Activated naive CD8-positive, alpha-beta T cell treated with anti-CD3 and anti-CD28 coated beads for 36 hours (primary cell): Measurements from ENCODE around the gene SORCS1. TPM values are rescaled to one million over a fixed set of nuclear protein-coding genes. Genes with fewer than 3 reads are reported as not detected.

Experiments used
- DNase-seq: peaks from one replicate; pipeline ENCODE4 v3.0.0; 2021
- H3K27ac Mint-ChIP-seq: one replicate; pipeline ENCODE4 v1.8.0; 2022; ENCODE audit warnings: mild to moderate bottlenecking, moderate library complexity, mixed read lengths
- H3K27me3 Mint-ChIP-seq: one replicate; pipeline ENCODE4 v1.8.0; 2022; ENCODE audit warnings: mild to moderate bottlenecking, mixed read lengths
- H3K36me3 Mint-ChIP-seq: one replicate; pipeline ENCODE4 v1.8.0; 2021; ENCODE audit warnings: mild to moderate bottlenecking, mixed read lengths
- H3K4me1 Mint-ChIP-seq: one replicate; pipeline ENCODE4 v1.8.0; 2021; ENCODE audit warnings: mixed read lengths
- H3K4me3 Mint-ChIP-seq: one replicate; pipeline ENCODE4 v1.8.0; 2022; ENCODE audit warnings: mild to moderate bottlenecking, moderate library complexity, mixed read lengths
- H3K9me3 Mint-ChIP-seq: one replicate; pipeline ENCODE4 v1.8.0; 2022; ENCODE audit warnings: mixed read lengths
- total RNA-seq, 2 experiments: library from RNA; stranded (reverse); gene quantifications; one replicate each; pipeline ENCODE4 v1.2.3, GENCODE V29; 2021

The SORCS1 gene
- total RNA-seq, 2 experiments from 2014 or later = not detected

DNA sequence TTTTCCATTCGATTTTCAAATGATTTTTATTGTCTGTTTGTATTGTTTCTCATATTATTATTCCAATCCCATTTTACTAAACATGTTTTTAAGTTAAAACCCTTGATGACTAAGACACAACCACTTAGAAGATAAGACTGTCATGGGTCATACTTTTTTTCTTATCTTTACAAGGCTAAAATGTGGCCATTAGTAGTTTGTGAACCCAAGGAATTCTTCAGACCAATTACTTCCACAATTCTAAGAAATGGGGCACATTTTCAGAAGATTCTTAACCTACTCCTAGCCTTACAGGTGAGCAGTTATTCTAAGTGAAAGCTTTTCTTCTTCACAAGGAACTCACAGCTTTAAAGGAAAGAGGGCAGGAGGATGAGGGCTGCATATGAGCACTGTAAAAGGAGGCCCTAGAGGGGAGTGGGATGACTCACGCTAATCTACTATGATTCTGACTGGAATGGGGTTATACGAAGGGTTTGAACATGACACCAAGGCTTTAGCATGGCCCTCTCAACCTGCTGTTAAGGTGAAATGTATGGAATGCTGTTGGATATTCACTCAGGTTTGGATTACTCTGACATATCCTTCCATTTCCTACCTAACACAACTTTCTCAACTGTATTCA, 81.0 kb downstream of the SORCS1 start:
- no peak overlapping the region for H3K4me3 Mint-ChIP-seq
- H3K9me3 Mint-ChIP-seq = no peaks in the 10 kb centered on the region
- no peak overlapping the region for H3K27ac Mint-ChIP-seq
- no peaks in the 10 kb centered on the region for H3K4me1 Mint-ChIP-seq
- no peaks in the 10 kb centered on the region for H3K27me3 Mint-ChIP-seq
- DNase-seq = no peak
- H3K36me3 Mint-ChIP-seq = no peaks in the 10 kb centered on the region

DNA sequence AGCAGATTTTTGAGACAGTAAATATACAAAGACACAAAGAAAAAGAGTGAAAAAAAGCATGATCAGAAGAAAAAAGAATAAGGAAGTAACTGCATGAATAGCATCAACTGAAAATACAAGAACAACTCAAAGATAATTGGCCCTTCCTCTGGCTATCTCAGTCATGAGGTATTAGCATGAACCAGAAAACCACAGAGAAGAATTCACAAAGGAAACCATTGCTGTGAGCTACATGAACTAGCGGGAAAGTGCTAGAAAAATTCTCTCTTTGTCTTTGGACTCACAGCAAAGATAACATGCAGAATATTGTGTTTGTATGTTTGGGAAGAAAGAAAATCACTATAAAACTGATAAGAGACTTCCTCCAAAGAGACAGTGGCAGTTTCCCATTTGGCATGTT, 82.9 kb downstream of the SORCS1 start:
- Mint-ChIP-seq H3K27me3 (no peaks in the 10 kb centered on the region), H3K4me3 (no peak overlapping the region), H3K27ac (no peak overlapping the region), H3K4me1 (no peaks in the 10 kb centered on the region), H3K36me3 (no peaks in the 10 kb centered on the region), H3K9me3 (no peaks in the 10 kb centered on the region)
- DNase-seq = no peak

GRCh38 chr10:107075117-107075516, 89.4 kb downstream of the SORCS1 start:
- no peak overlapping the region for H3K4me3 Mint-ChIP-seq
- no peaks in the 10 kb centered on the region for H3K36me3 Mint-ChIP-seq
- H3K4me1 Mint-ChIP-seq = no peaks in the 10 kb centered on the region
- no peak overlapping the region for H3K27ac Mint-ChIP-seq
- H3K27me3 Mint-ChIP-seq = no peaks in the 10 kb centered on the region
- no peaks in the 10 kb centered on the region for H3K9me3 Mint-ChIP-seq
- DNase-seq = no peak

DNA sequence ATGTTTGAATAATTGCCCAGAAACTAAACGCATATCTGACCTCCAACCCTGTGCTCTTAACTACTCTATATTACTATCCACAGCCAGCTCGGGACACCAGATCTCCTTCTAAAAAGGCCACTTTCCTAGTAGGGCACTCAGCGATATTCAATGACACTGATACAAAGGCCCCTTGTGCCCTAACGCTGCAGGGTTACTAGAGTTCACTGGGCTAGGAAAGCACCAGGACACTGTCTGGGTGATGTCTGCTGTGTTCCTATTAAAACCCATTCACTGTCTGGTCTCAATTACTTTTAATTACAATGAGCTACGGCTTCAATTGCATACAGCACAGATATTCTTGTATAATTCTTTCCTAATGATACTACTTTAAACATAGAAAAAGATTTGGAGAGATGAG, 91.7 kb downstream of the SORCS1 start:
- DNase-seq = no peak
- Mint-ChIP-seq H3K9me3 (no peaks in the 10 kb centered on the region), H3K36me3 (no peaks in the 10 kb centered on the region), H3K4me3 (no peak overlapping the region), H3K27me3 (no peaks in the 10 kb centered on the region), H3K4me1 (no peaks in the 10 kb centered on the region), H3K27ac (no peak overlapping the region)

- Mint-ChIP-seq H3K4me3 (no peak overlapping the region), H3K27me3 (no peaks in the 10 kb centered on the region), H3K4me1 (no peaks in the 10 kb centered on the region), H3K27ac (no peak overlapping the region), H3K36me3 (no peaks in the 10 kb centered on the region), H3K9me3 (no peaks in the 10 kb centered on the region)
- no peak for DNase-seq
Observed at GRCh38 chr10:107072028-107072427, 92.5 kb downstream of the SORCS1 start.

GRCh38 chr10:107071301-107071700, 93.2 kb downstream of the SORCS1 start:
- H3K9me3 Mint-ChIP-seq = no peaks in the 10 kb centered on the region
- H3K36me3 Mint-ChIP-seq = no peaks in the 10 kb centered on the region
- no peaks in the 10 kb centered on the region for H3K4me1 Mint-ChIP-seq
- no peak overlapping the region for H3K27ac Mint-ChIP-seq
- no peak for DNase-seq
- no peaks in the 10 kb centered on the region for H3K27me3 Mint-ChIP-seq
- H3K4me3 Mint-ChIP-seq = no peak overlapping the region

GRCh38 chr10:107067843-107068242, 96.7 kb downstream of the SORCS1 start:
- Mint-ChIP-seq H3K4me3 (no peak overlapping the region), H3K4me1 (no peaks in the 10 kb centered on the region), H3K36me3 (no peaks in the 10 kb centered on the region), H3K27me3 (no peaks in the 10 kb centered on the region), H3K27ac (no peak overlapping the region), H3K9me3 (no peaks in the 10 kb centered on the region)
- no peak for DNase-seq

- Mint-ChIP-seq H3K9me3 (no peaks in the 10 kb centered on the region), H3K36me3 (no peaks in the 10 kb centered on the region), H3K4me1 (no peaks in the 10 kb centered on the region), H3K27me3 (no peaks in the 10 kb centered on the region), H3K4me3 (no peak overlapping the region), H3K27ac (no peak overlapping the region)
- no peak for DNase-seq
Observed at GRCh38 chr10:107064075-107064474, 100.4 kb downstream of the SORCS1 start.

GRCh38 chr10:107059872-107060271, 104.6 kb downstream of the SORCS1 start:
- no peak overlapping the region for H3K4me3 Mint-ChIP-seq
- no peaks in the 10 kb centered on the region for H3K4me1 Mint-ChIP-seq
- H3K27ac Mint-ChIP-seq = no peak overlapping the region
- no peaks in the 10 kb centered on the region for H3K27me3 Mint-ChIP-seq
- DNase-seq = no peak
- no peaks in the 10 kb centered on the region for H3K9me3 Mint-ChIP-seq
- H3K36me3 Mint-ChIP-seq = no peaks in the 10 kb centered on the region

DNA sequence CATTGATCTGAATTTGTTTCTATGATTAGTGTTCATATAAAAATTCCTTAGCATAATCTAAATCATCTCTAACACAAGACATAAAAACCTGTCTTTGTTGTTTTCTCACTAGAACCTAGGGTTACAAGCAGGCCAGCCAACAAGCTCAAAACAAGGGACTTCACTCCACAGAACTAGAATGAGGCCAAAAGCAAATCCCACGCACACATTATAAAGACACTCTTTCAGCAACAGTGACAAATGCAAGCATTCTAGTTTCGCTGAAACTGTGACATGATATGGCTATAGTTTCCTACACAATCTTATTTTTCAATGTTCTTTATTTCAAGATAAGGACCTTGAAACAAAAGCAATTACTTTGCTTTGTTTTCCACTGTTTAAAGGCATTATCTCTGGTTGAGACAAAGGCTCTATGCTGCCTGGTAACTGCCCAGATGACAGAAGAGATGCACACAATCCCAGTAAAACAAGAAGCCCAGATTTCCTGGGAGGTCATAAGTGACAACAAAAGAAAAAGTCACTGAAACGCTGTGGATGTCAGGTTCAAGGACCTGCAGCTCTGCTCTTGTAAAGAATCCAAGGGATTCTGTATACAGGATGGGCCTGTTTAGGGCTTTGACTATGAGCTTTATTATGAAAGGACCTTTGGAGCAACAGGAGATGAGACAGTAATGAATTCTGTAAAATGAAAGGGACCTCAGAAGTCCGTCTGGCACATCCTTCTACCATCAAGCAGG, 105.3 kb downstream of the SORCS1 start:
- H3K36me3 Mint-ChIP-seq = no peaks in the 10 kb centered on the region
- H3K27me3 Mint-ChIP-seq = no peaks in the 10 kb centered on the region
- no peaks in the 10 kb centered on the region for H3K4me1 Mint-ChIP-seq
- no peak overlapping the region for H3K27ac Mint-ChIP-seq
- H3K9me3 Mint-ChIP-seq = no peaks in the 10 kb centered on the region
- DNase-seq = no peak
- H3K4me3 Mint-ChIP-seq = no peak overlapping the region

GRCh38 chr10:107058331-107058730, 106.2 kb downstream of the SORCS1 start:
- Mint-ChIP-seq H3K27ac (no peak overlapping the region), H3K4me1 (no peaks in the 10 kb centered on the region), H3K27me3 (no peaks in the 10 kb centered on the region), H3K36me3 (no peaks in the 10 kb centered on the region), H3K4me3 (no peak overlapping the region), H3K9me3 (no peaks in the 10 kb centered on the region)
- no peak for DNase-seq

DNA sequence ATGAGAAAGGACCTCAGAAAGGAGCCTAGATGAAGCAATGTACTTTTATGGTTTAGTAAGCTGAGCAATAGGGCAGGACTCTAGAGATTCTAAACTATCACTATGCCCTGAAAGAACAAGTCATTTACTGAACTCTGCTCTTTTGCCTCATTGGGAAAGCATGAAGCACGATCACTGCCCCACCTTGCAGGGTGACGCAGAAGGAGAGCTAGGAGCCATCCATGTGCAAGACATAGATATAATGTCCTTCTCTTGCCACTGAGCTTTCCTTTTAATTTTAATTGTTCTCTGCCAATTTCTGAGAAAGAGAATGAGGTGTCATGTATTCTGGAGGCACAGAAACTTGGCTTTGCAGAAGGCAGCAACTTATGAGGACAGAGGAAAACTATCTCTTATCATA, 108.3 kb downstream of the SORCS1 start:
- Mint-ChIP-seq H3K4me3 (no peak overlapping the region), H3K27me3 (no peaks in the 10 kb centered on the region), H3K27ac (no peak overlapping the region), H3K9me3 (no peaks in the 10 kb centered on the region), H3K36me3 (no peaks in the 10 kb centered on the region), H3K4me1 (no peaks in the 10 kb centered on the region)
- DNase-seq = no peak

GRCh38 chr10:107054469-107055156, 109.9 kb downstream of the SORCS1 start:
- H3K27ac Mint-ChIP-seq = no peak overlapping the region
- H3K9me3 Mint-ChIP-seq = no peaks in the 10 kb centered on the region
- H3K4me1 Mint-ChIP-seq = no peaks in the 10 kb centered on the region
- DNase-seq = no peak
- no peaks in the 10 kb centered on the region for H3K27me3 Mint-ChIP-seq
- H3K4me3 Mint-ChIP-seq = no peak overlapping the region
- no peaks in the 10 kb centered on the region for H3K36me3 Mint-ChIP-seq

DNA sequence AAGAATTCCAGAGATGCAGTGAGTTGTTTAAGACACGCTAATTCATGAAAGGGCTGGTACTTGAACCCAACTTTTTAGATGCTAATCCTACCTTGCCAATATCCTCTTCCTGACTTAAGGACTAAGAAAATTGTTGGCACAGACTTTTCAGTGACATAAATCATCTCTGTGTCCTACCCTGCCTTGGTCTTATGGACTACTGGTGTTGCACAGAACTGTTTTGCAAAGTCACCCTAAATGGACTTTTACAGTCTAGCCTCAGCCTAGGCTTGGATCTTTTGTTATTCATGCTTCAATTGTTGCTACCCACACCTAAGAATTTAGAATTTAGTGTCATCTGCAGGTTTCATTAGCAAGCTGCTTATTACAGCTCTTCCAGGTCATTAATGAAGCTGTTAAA, 112.7 kb downstream of the SORCS1 start:
- Mint-ChIP-seq H3K4me1 (no peaks in the 10 kb centered on the region), H3K27me3 (no peaks in the 10 kb centered on the region), H3K4me3 (no peak overlapping the region), H3K36me3 (no peaks in the 10 kb centered on the region), H3K27ac (no peak overlapping the region), H3K9me3 (no peaks in the 10 kb centered on the region)
- no peak for DNase-seq

DNA sequence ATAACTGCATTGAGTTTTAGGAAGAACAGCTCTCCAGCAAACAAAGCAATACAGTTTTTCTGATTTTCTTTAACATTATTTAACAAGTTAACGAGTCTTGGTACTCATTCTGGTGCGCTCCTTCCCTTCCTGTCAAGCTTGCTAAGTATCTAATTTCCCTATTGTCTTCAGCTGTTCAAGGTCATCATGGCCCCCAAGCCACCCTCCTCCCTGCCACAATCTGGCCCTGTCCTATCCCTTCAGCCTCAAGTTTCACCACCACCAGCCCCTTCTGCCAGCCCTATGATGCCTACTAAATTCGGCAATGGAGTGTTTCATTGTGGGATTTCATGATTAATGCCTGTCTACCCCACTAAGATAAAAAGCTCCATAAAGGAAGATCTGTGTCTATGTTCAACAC, 121.0 kb downstream of the SORCS1 start:
- Mint-ChIP-seq H3K27ac (no peak overlapping the region), H3K9me3 (no peaks in the 10 kb centered on the region), H3K4me1 (no peaks in the 10 kb centered on the region), H3K4me3 (no peak overlapping the region), H3K36me3 (no peaks in the 10 kb centered on the region), H3K27me3 (no peaks in the 10 kb centered on the region)
- no peak for DNase-seq
